Retinal pigment epithelial cell (primary cell): ENCODE results near the gene PCK2.

Source experiments
- DNase-seq: peaks from one replicate; pipeline ENCODE4 v3.0.0-alpha.2; 2010; ENCODE audit warnings: low read depth
- H3K4me3 ChIP-seq: 2 replicates; pipeline ENCODE4 v1.5.1; 2011; ENCODE audit warnings: mild to moderate bottlenecking, low read length, control low read depth, moderate library complexity
- CTCF ChIP-seq: conservative IDR thresholded peaks from 2 replicates; pipeline ENCODE4 v1.5.1; 2011; ENCODE audit warnings: low read depth, low read length, control low read depth, inconsistent platforms

Gene PCK2

GRCh38 chr14:24084440-24084839 lies 9.7 kb upstream of the PCK2 start:
- no peak for DNase-seq
- H3K4me3 ChIP-seq: no peak overlapping the region
- no peak for TF ChIP-seq CTCF

GRCh38 chr14:24085215-24085614 lies 8.9 kb upstream of the PCK2 start:
- no peak for DNase-seq
- H3K4me3 ChIP-seq: no peak overlapping the region
- no peak for TF ChIP-seq CTCF

- H3K4me3 ChIP-seq: no peak overlapping the region
- no peak for DNase-seq
- no peak for TF ChIP-seq CTCF
Measured at GRCh38 chr14:24086193-24086955, 7.7 kb upstream of the PCK2 start.

- no peak overlapping the region for H3K4me3 ChIP-seq
- TF ChIP-seq CTCF: no peak
- DNase-seq: no peak
Measured at GRCh38 chr14:24087004-24087403, 7.1 kb upstream of the PCK2 start.

- DNase-seq: no peak
- no peak overlapping the region for H3K4me3 ChIP-seq
- TF ChIP-seq CTCF: no peak
Measured at GRCh38 chr14:24088095-24088494, 6.0 kb upstream of the PCK2 start.

- DNase-seq: no peak
- TF ChIP-seq CTCF: no peak
- H3K4me3 ChIP-seq: no peak overlapping the region
Measured at GRCh38 chr14:24089890-24090289, 4.2 kb upstream of the PCK2 start.

- no peak for DNase-seq
- TF ChIP-seq CTCF: no peak
- H3K4me3 ChIP-seq: no peak overlapping the region
Measured at GRCh38 chr14:24092110-24092504, 2.0 kb upstream of the PCK2 start.
